ENCODE data around the gene IFI30.

DNA sequence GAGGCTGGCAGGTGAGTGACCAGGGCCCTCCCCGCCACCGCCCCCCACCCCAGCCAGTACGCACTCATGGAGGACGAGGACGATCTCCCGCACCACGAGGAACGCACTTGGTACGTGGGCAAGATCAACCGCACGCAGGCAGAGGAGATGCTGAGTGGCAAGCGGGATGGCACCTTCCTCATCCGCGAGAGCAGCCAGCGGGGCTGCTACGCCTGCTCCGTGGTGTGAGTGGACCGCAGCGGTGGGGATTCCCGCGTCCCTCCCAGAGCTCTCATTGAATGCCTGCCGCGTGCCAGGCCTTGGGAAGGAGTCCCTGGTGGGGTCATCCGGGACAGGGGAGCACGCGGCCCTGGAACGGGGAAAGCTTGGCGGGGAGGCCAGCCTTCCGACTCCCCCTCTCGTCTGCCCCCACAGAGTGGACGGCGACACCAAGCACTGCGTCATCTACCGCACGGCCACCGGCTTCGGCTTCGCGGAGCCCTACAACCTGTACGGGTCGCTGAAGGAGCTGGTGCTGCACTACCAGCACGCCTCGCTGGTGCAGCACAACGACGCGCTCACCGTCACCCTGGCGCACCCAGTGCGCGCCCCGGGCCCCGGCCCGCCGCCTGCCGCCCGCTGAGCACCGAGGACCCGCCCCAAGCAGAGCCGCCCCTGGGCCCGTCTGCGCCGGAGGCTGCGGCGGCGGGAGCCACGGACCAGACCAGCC, 4.8 kb upstream of the IFI30 start:
- TF ChIP-seq POLR2A (IDR thresholded peaks at IDR 0.05) = no peak
- TF ChIP-seq CTCF (IDR thresholded peaks at IDR 0.05) = no peak

Data from esophagus squamous epithelium (tissue), 4 donors.